22Rv1 (cell line): ENCODE results near the gene ZNF488.

ENCODE experiments used
- CTCF ChIP-seq: fragments of 450-650 bp; IDR thresholded peaks from 2 replicates; pipeline ENCODE4 v1.5.1; 2017; ENCODE audit warnings: mild to moderate bottlenecking
- ZFX ChIP-seq: fragments of 450-650 bp; IDR thresholded peaks from 2 replicates; pipeline ENCODE4 v1.6.1; 2017; ENCODE audit warnings: antibody characterized with exemption, borderline replicate concordance

GRCh38 chr10:47413531-47414226, 29.6 kb upstream of the ZNF488 start:
- TF ChIP-seq CTCF, result no peak
- no peak for TF ChIP-seq ZFX
